KMS-11 (cell line): ENCODE results near the gene PSMD7.

Experiments
- H2AFZ ChIP-seq: fragments of 200-600 bp; sonication (generic); 2 replicates; pipeline ENCODE4 v1.6.1; 2016; ENCODE audit warnings: antibody characterized with exemption, mixed run types, low read depth
- H3K27ac ChIP-seq: fragments of 200-600 bp; sonication (generic); 2 replicates; pipeline ENCODE4 v1.6.1; 2016; ENCODE audit warnings: mild to moderate bottlenecking, mixed run types
- H3K27me3 ChIP-seq: fragments of 200-600 bp; sonication (generic); 2 replicates; pipeline ENCODE4 v1.6.1; 2017; ENCODE audit warnings: mild to moderate bottlenecking, low read depth, mixed run types, moderate library complexity; ENCODE audit not compliant: insufficient read depth
- H3K36me3 ChIP-seq: fragments of 200-600 bp; sonication (generic); 2 replicates; pipeline ENCODE4 v1.6.1; 2017; ENCODE audit warnings: mild to moderate bottlenecking, mixed run types; ENCODE audit not compliant: insufficient read depth
- H3K4me1 ChIP-seq: fragments of 200-600 bp; sonication (generic); 2 replicates; pipeline ENCODE4 v1.6.1; 2016; ENCODE audit warnings: mild to moderate bottlenecking, low read depth, mixed run types; ENCODE audit not compliant: poor library complexity, severe bottlenecking
- H3K4me2 ChIP-seq: fragments of 200-600 bp; sonication (generic); 2 replicates; pipeline ENCODE4 v1.7.0; 2016; ENCODE audit warnings: mild to moderate bottlenecking, mixed run types
- H3K4me3 ChIP-seq: fragments of 200-600 bp; sonication (generic); IDR thresholded peaks from 2 replicates; pipeline ENCODE4 v1.6.1; 2017; ENCODE audit warnings: low read depth, low read length, mixed read lengths; ENCODE audit not compliant: insufficient read depth
- H3K79me2 ChIP-seq: fragments of 200-600 bp; sonication (generic); 2 replicates; pipeline ENCODE4 v1.6.1; 2016; ENCODE audit warnings: low read depth, mixed run types; ENCODE audit not compliant: insufficient read depth
- H3K9ac ChIP-seq: fragments of 200-600 bp; sonication (generic); 2 replicates; pipeline ENCODE4 v1.6.1; 2016; ENCODE audit warnings: mild to moderate bottlenecking, mixed run types
- H4K20me1 ChIP-seq: fragments of 200-600 bp; sonication (generic); 2 replicates; pipeline ENCODE4 v1.6.1; 2016; ENCODE audit warnings: mild to moderate bottlenecking, mixed run types; ENCODE audit not compliant: insufficient read depth
- TF ChIP-seq, protein P1 (sequence below): fragments of 200-600 bp; sonication (generic); conservative IDR thresholded peaks from 2 replicates; pipeline ENCODE4 v1.6.1; 2017; ENCODE audit warnings: low read depth, mild to moderate bottlenecking, antibody characterized with exemption, low read length, moderate library complexity, mixed read lengths

Gene PSMD7

DNA sequence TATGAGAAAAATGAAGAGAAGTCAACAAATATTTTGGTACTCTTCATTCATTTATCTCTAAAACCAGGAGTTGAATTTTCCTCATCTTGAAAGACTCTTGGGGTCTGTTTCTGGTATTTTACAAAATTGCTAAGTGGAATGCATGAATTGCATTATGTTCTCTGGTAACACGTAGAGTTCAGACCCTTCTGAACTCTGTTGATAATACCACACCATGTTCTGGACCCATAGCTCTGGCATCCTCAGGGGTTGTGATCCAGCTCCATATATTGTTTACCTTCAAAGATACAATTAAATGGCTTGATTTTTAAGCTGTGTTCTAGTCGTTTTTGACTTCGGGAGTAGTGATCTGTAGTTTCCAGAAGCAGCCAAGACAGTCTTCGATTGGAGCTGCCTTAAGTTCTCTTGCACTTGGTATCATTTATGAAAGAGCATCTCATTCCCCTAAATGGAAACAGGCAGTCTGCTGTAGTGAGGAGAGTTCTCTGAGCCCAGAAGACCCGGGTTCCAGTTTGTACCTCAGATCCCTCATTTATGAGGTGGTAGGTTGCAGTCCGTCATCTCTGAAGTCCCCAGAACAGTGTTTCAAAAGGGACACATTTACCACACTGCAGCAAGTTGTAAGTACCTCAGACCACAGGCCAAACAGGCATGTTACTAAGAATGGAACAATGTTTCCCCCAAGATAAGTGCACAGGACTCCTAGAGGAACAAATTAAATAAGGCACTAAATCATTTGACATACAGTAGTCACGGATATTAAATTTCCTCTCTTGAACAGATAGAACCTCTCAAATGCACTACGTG is 9.6 kb downstream of the PSMD7 start:
- no peak overlapping the region for H3K4me3 ChIP-seq
- TF ChIP-seq, protein P1, sequence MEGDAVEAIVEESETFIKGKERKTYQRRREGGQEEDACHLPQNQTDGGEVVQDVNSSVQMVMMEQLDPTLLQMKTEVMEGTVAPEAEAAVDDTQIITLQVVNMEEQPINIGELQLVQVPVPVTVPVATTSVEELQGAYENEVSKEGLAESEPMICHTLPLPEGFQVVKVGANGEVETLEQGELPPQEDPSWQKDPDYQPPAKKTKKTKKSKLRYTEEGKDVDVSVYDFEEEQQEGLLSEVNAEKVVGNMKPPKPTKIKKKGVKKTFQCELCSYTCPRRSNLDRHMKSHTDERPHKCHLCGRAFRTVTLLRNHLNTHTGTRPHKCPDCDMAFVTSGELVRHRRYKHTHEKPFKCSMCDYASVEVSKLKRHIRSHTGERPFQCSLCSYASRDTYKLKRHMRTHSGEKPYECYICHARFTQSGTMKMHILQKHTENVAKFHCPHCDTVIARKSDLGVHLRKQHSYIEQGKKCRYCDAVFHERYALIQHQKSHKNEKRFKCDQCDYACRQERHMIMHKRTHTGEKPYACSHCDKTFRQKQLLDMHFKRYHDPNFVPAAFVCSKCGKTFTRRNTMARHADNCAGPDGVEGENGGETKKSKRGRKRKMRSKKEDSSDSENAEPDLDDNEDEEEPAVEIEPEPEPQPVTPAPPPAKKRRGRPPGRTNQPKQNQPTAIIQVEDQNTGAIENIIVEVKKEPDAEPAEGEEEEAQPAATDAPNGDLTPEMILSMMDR: no peak
- peaks cover 3% of the 10 kb centered on the region; the same call in 1 of the 2 replicates for H4K20me1 ChIP-seq
- no peaks in the 10 kb centered on the region for H3K27me3 ChIP-seq
- peaks cover 18% of the 10 kb centered on the region for H3K36me3 ChIP-seq
- no peak overlapping the region for H3K9ac ChIP-seq
- H3K4me1 ChIP-seq: no peaks in the 10 kb centered on the region
- no peak overlapping the region for H3K27ac ChIP-seq
- no peak overlapping the region for H3K4me2 ChIP-seq
- H2AFZ ChIP-seq: no peak overlapping the region
- H3K79me2 ChIP-seq: peaks cover 13% of the 10 kb centered on the region; the same call in 1 of the 2 replicates

DNA sequence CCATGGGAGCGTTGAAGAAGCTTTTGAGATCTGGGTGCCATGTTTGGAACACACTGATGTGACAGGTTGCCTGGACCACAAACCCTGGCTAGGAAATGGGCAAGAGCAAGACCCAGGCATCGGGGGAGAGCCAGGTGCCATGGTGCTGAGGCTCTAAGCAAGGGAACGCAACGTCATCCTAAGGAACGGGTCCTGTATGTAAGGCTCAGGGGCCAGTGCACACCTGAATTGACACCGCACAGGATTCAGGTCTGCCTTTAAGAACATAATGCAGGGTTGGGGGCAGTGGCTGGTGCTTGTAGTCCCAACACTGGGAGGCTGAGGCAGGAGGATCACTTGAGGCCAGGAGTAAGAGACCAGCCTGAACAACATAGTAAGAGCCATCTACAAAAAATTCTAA is 10.8 kb downstream of the PSMD7 start:
- peaks cover 3% of the 10 kb centered on the region; the same call in 1 of the 2 replicates for H4K20me1 ChIP-seq
- no peak overlapping the region for H3K27ac ChIP-seq
- 0 out of 2 replicates have a peak, but pooled peaks cover under 1% of the 10 kb centered on the region for H3K79me2 ChIP-seq
- H3K4me2 ChIP-seq: no peak overlapping the region
- H3K4me1 ChIP-seq: no peaks in the 10 kb centered on the region
- H3K27me3 ChIP-seq: no peaks in the 10 kb centered on the region
- no peak overlapping the region for H2AFZ ChIP-seq
- no peak overlapping the region for H3K4me3 ChIP-seq
- TF ChIP-seq, protein P1: no peak
- no peak overlapping the region for H3K9ac ChIP-seq
- H3K36me3 ChIP-seq: peaks cover 10% of the 10 kb centered on the region

DNA sequence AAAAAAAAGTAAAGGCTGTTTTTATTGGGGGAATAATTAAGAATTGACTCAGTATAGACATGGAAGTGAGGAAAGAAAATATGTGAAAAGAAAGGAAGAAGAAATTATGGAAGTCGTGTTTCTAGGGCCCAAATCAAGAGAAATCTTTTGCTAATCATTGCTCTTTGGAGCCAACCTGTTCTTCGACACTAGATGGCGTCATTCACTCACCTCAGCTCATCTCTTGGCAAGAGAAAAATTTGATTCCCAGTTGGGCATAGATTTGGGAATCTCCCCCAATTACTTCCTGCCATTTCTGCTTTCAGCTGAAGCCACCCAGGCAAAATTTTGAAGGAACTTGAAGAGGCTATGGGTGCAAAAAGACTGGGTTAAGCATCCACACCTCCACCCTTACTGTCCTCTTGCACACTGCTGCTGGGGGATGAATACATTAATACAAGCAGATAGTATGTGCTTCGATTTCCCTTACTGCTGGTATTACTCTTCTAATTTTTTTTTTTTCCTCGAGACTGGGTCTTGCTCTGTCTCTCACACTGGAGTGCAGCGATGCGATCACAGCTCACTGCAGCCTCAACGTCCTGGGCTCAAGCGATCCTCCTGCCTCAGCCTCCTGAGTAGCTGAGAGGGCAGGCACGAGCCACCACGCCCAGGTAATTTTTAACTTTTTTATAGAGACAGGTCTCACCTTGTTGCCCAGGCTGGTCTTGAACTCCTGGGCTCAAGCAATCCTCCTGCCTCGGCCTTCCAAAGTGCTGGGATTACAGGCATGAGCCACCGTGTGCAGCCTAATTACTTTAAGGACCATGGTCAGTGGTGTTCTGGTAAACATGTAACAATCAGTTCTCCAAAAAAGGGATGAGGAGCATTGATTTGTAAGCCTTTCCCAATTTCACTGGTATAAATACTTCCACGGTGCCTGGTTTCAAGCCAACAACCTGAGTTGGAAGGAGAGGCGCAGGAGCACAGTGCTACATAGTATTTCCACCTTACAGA is 13.5 kb downstream of the PSMD7 start:
- H3K4me3 ChIP-seq: no peak overlapping the region
- no peaks in the 10 kb centered on the region for H3K79me2 ChIP-seq
- no peaks in the 10 kb centered on the region for H3K4me1 ChIP-seq
- peaks cover 3% of the 10 kb centered on the region; the same call in 1 of the 2 replicates for H4K20me1 ChIP-seq
- no peak overlapping the region for H3K4me2 ChIP-seq
- no peaks in the 10 kb centered on the region for H3K27me3 ChIP-seq
- H3K36me3 ChIP-seq: peaks cover 3% of the 10 kb centered on the region
- TF ChIP-seq, protein P1: peak; percentile 83
- no peak overlapping the region for H2AFZ ChIP-seq
- H3K9ac ChIP-seq: no peak overlapping the region
- H3K27ac ChIP-seq: no peak overlapping the region

DNA sequence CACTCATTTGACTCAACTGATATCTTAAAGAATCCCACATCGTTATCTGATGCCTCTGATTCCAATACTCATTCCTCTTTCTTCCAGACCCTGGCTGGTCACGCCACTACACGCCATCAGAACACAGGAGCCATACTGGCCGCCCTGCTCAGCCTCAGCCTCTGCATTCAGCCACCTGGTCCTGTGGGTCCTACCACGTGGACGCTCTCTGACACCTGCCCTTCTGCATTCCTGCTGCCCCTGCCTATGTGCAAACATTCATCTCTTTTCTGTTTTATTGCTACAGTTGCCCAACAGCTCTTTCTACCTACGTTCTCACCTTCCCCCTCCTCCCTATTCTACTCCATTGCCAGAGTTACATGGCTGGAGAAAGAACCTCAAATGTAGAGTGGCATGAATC is 18.4 kb downstream of the PSMD7 start:
- H3K9ac ChIP-seq: no peak overlapping the region
- H3K79me2 ChIP-seq: no peaks in the 10 kb centered on the region
- no peak overlapping the region for H3K4me3 ChIP-seq
- no peaks in the 10 kb centered on the region for H4K20me1 ChIP-seq
- no peaks in the 10 kb centered on the region for H3K36me3 ChIP-seq
- no peak overlapping the region for H2AFZ ChIP-seq
- H3K4me1 ChIP-seq: no peaks in the 10 kb centered on the region
- TF ChIP-seq, protein P1: no peak
- no peak overlapping the region for H3K27ac ChIP-seq
- no peaks in the 10 kb centered on the region for H3K27me3 ChIP-seq
- H3K4me2 ChIP-seq: no peak overlapping the region
